GM19239 (cell line): ENCODE measurements around the gene LRRC45.

ENCODE experiments used
- DNase-seq: peaks from one replicate; pipeline ENCODE4 v3.0.0; 2011; ENCODE audit warnings: low spot score; ENCODE audit not compliant: insufficient read length
- FAIRE-seq: peaks from 2 replicates; lab custom pipeline; 2011; peaks lifted over from hg19 to GRCh38; lab: Jason Lieb, UNC

Gene LRRC45

DNA sequence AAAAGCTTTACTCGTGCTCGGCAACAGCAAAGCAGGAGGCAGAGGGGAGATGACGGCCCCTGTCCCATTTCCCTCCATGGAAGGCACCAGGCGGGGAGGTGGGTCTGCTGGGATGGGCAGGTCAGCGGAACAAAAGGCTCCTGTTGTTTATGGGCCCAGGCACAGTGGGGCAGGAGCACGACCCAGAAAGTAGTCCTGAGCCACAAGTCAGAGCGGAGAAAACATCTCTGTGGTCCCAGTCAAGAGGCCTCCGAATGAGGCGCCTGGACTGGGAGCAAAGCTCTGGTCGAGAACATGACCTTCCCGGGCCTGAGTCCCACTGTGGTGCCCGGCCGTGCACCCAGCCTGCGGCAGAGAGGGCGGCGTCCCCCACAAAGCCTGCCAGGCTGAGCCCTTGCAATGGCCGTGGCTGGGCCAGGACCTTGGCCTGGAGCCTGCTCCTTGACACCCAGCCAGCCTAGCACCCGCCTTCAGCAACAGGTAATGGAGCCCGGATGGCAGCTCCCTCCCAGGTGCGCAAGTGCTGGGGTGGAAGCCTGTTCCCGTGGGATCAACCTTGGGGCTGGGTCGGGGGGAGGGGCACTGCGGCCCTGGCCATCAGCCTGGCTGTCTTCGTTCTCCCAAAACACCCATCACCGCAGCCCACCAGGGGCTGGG, 24.9 kb downstream of the LRRC45 start:
- FAIRE-seq, result no peak
- no peak for DNase-seq

DNA sequence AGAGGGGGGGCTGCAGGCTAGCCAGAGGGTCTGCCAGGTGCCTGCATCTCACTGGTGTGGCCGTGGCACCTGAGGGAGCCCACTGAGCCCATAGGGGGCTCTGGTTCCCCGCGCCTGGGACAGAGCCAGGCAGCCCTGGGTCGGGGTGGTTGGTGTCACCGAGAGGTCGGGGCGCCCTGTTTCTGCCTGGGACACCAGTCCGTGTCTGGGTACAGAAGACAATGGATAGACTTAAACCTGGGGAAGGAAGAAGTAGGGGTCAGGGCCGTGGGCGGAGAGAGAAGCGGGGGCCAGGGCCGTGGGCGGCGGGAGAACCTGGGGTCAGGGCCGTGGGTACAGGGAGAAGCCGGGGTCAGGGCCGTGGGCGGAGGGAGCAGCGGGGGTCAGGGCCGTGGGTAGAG, 25.5 kb downstream of the LRRC45 start:
- FAIRE-seq (no peak), DNase-seq (no peak)

DNA sequence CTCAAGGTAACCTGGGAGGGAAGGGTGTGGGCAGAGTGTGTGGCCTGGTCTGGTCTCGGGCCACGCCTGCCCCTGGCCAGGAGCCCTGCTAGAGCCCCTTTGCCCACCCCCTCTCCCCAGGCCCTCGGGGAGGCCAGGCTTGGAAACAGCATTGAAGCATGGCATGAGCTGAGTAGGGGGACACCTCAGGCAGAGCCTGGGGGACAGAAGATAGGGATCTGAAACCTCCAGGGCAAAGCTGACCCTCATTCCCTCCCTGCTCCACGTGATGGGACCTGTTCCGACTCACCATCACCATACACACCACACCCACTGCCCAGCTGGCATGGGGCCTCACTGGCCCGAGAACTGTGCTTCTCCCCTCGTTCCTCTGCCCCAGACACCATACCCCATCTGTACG, 26.0 kb downstream of the LRRC45 start:
- DNase-seq (no peak), FAIRE-seq (no peak)

DNA sequence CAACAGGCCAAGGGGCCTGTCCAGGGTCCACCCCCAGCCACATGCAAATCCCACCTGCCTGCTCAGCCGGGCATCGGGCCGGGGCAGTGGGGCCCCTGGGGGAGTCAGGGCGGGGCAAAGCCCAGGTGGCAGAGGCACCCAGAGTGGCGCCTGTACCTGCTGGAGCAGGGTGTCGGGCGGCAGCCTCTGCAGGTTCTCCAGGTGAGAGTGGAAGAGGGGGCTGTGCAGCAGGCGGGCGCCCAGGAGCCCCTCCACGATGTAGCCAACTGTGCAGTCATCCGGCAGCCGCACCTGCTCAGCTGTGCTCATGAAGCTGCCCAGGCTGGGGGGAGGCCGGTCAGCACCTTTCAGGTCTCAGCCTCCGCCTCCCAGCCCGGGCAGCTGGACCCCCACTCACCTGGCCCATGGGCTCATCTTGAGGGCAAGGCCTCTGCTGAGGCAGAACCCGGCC, 26.4 kb downstream of the LRRC45 start:
- FAIRE-seq (no peak), DNase-seq (no peak)

DNA sequence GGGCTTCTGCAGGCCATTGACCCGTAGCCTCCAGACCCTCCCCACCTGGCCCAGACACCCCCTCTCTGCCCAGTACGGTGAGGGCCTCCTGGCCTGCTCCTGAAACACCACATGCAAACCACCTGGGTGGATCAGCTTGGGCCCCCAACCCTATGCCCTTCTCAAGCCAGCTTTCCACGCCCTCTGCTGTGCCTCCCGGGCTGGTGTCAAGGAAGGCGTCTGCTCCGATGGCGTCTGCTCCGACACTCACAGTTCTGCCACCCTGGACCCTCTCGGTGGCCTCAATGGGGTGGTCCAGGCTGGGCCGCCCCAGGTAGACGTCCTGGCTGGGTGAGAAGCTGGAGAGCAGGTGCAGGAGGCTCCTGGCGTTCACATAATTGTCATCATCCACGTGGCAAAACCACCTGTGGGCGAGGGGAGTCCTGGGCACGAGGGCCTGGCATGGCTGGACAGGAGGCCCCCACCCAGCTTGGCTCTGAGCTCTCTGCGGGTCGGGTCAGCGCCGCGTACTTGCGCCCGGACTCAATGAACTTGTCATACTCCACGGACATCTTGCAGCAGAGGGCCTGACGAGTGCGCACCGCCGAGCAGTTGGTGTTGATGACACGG, 27.2 kb downstream of the LRRC45 start:
- FAIRE-seq (no peak), DNase-seq (no peak)

DNA sequence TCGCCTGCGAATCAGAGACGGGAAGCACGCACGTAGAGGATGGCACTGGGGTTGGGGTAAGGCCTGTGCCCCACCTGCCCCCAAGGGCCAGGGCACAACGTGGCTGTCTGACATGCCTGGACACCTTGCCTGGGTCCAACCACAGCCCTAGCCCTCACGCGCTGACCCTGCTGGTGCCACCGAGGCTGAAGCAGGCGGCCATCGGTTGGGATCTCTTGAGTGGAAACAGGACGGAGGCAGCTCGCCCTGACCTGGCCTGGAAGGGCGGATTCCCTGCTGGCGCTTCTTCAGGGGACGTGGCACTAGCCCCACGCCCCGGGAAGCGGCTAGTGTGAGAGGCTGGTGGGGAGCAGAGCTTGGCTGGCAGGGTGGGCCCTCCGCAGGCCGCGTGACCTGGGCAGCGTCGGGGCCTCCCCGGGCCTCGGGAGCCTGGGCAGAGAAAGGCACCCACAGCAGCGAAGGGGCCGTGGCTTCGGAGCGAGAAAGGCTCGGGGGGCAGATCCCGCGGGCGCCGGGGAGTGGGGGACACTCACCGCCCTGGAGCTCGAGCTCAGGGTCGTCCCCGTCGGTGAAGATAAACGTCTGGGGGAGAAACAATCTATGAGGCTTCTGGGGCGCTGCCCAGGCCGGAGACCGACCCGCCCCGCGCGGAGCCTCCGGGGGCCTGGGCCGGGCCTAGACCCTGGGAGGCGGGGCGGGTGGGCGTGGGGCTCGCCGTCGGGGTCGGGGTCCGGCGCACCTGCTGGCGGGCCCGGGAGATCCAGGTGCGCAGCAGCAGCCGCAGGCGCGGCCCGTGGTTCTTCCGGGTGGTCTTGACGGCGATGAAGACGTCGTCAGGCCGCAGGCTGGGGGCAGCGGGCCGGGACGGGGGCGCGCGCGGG, 27.9 kb downstream of the LRRC45 start:
- DNase-seq (no peak), FAIRE-seq (no peak)

DNA sequence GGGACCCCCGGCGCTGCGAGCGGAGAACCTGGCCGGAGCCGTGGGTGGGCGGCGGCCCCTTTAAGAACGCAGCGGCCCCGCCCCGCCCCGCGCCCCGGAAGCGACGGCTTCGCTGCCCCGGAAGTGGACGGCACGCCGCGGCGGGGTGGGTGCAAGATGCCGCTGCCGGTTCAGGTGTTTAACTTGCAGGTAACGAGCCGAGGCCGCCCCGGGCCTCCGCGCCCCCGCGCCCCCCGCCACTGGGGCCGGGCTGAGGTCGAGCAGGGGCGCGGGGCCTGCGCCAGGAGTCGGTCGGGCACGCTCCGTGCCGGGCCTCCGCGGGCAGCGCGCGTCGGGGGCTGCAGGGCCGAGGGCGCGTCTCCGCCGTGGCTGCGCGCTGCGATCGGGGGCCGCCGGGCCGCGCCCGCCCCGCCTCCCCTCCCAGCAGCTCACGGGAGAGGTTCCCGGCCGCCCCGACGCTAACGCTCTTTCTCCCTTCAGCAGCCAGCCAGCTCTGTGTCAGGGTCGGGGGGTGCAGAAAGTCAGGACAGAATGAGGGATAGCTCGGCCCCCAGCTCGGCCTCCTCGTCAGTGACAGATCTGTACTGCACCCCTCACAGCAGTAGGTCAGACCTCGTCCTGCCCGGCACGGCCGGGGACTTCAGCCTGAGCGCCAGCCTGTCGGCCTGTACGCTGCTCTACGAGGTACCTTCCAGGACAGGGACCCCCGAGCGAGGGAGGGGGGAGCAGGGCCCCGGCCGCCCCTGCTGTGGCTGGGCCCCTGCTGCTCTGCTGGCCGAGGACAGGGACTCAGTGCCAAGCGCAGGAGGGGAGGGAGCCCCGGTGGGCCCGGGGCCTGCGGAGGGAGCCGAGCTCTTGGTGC, 28.9 kb downstream of the LRRC45 start, which contains the start of the genes GPS1 and RFNG:
TSS of gene GPS1 (plus strand) at position 123 of the 862 bp plus-strand sequence. CDS start at position 157, 34 bp downstream.
TSS of gene RFNG (minus strand) at position 36 of the 862 bp plus-strand sequence. CDS start 45 bp downstream, outside the sequence.
- peak; percentile 61 for FAIRE-seq
- peak; percentile 100 for DNase-seq

DNA sequence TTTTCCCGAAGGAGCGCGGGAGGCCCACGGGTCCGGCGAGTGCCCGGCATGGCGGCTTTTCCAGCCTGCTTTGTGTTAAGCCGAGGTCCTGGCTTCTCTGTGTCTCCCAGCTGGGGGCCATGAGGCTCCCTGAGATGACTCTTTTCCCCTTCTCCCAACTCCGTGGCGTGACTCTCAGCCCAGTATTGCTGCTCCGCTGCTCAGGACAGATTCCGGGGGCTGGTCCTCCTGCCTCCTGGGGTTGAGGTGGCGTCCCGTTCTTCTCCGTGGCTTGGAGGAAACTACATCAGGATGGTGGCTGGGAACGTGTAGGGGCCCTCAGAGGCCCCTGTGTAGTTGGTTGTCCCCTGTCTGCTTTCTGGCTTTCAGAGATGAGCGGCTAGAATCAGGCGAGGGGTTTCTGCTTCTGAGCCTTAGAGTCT, 29.5 kb downstream of the LRRC45 start:
- FAIRE-seq, result no peak
- DNase-seq, result no peak

DNA sequence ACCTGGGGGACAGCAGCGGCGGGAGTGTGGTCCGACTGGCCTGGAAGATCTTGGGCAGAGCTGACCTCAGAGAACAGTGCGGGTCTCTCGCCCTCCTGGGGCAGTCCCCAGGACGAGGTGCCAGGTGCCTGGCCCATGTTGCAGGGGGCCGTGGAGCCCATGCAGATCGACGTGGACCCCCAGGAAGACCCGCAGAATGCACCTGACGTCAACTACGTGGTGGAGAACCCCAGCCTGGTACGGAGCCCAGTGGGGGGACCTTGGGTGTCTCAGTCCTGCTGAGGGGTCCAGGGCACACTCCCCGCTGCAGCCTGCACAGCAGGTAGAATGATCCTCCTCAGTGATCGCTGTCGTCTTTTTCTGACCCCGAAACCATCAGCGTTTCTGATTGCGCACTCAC, 30.0 kb downstream of the LRRC45 start:
- no peak for DNase-seq
- FAIRE-seq, result no peak

DNA sequence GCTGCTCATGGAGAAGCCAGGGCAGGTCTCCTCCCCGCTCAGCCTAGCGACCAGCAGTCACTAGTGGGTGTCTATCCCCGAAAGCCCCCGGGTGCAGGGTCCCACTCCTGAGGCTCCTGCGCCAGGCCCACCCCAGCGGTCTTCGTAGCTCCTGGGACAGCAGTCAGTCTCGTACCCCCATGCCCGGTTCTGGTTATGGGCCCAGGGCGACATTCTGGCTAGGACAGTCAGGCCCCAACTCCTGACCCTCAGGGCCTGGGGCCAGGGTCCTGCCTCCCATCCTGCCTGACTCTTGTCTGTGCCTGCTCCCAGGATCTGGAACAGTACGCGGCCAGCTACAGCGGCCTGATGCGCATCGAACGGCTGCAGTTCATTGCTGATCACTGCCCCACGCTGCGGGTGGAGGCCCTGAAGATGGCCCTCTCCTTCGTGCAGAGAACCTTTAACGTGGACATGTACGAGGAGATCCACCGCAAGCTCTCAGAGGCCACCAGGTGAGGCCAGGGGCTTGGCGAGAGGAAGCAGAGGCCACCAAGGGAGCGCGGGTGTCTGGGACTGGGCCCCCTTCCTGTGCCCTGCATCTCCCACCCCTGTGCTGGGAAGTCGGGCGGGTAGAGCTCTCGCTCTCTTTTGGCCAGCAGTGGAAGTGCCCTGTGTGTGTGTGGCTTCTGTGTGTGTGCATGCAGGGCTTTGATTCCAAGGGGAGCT, 30.6 kb downstream of the LRRC45 start:
- FAIRE-seq, result no peak
- no peak for DNase-seq

DNA sequence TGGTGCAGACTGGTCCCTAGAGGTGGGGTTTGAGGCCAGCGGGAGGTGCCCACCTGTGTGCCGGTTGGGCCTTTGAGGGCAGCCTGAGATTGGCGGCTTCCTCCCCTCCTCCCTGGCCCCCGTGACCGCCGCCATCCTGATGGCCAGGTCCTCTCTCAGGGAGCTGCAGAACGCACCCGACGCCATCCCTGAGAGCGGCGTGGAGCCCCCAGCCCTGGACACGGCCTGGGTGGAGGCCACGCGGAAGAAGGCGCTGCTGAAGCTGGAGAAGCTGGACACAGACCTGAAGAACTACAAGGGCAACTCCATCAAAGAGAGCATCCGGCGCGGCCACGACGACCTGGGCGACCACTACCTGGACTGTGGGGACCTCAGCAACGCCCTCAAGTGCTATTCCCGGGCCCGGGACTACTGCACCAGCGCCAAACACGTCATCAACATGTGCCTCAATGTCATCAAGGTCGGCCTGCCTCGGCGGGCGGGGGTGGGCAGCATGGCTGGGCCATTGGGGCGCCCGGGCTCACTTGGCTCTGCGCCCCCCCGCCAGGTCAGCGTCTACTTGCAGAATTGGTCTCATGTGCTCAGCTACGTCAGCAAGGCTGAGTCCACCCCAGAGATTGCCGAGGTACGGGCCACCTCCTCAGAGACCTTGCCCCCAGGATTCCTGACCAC, 31.4 kb downstream of the LRRC45 start:
- FAIRE-seq, result no peak
- DNase-seq, result no peak

DNA sequence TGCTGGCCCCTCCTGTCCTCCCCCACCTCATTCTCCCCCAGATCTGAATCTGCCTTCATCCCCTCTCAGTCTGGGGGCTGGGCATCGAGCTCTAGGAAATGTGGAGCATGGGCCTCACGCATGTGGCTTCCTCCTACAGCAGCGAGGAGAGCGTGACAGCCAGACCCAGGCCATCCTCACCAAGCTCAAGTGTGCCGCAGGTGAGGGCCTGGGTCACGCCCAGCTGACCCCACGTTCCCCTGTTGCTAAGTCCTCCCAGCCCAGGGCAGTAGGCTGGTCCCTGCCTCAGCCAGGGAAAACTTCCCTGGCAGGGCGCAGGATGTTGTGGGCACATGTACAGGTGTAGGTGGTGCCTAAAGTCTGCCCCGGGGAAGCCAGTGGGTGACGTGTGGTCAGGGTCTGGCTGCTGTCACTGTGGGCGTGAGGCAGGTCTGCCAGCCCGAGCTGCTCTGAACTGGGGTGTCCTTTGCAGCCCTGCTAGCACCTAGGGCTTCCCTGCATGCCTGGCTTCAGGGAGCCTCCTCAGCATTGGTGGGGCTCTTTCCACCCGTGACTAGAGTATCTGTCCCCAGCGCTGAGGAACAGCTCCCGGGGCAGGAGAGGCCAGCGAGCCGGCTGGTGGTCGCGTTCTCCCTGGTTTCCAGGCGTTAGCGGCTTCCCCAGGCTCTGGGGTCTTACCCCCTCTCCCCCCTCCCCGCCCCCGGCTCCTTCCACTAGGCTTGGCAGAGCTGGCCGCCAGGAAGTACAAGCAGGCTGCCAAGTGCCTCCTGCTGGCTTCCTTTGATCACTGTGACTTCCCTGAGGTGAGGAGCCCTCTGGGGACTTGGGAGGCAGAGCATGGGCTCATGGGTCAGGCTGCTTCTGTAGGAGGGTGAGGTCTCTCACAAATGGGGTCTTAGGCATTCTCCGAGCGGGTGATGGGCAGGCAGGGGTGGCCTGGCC, 32.2 kb downstream of the LRRC45 start:
- DNase-seq (no peak), FAIRE-seq (no peak)

DNA sequence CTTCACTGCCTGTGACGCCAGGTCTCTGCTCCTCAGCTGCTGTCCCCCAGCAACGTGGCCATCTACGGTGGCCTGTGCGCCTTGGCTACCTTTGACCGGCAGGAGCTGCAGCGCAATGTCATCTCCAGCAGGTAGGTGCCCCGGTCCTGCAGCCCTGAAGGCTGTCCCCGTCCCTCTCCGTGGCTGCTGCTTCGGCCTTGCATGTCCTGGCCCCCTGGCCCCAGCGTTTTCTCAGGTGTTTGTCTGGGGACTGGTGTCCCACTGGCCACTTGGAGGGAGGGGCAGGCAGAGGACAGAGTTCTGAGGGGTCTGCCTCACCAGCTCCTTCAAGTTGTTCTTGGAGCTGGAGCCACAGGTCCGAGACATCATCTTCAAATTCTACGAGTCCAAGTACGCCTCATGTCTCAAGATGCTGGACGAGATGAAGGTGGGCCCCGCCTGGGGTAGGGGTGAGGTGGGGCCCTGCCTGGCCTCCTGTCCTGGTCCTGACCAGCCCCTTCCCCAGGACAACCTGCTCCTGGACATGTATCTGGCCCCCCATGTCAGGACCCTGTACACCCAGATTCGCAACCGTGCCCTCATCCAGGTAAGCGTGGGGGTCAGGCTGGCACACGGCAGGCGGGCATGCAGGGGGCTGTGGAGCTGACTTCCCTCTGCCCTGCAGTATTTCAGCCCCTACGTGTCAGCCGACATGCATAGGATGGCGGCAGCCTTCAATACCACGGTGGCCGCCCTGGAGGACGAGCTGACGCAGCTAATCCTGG, 33.0 kb downstream of the LRRC45 start:
- FAIRE-seq (no peak), DNase-seq (no peak)

DNA sequence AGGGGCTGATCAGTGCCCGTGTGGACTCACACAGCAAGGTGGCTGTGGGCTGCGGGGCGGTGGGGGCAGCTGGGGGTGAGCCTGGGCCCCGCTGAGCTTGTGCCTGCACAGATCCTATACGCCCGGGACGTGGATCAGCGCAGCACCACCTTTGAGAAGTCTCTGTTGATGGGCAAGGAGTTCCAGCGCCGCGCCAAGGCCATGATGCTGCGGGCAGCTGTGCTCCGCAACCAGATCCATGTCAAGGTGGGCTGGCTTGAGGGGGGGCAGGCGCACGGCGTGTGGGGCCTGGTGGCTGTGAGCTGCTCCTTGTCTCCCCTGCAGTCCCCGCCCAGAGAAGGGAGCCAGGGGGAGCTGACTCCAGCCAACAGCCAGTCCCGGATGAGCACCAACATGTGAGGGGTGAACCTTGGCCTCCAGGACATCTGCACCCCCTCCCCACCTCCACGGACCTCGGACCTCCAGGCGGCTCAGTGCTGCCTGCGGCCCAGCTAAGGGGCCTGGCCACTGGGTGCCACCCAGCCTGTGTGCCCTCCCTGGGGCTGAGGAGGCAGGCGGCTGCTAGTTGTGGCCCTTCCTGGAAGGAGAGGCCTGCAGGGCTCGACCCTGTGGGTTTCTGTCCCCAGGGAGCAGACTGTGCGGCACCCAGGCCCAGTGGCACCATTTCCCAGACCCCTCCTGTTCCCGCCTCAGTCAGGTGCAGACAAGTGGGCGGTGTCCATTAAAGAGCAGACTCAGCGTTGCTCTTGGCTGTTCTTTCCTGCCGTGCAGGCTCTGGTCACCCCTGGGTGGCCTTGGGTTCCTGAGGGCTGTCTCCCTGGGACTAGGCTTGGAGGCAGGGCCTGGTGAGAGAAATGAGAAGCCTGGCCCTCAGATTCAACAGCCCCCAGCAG, 33.9 kb downstream of the LRRC45 start:
- FAIRE-seq (no peak), DNase-seq (no peak)

DNA sequence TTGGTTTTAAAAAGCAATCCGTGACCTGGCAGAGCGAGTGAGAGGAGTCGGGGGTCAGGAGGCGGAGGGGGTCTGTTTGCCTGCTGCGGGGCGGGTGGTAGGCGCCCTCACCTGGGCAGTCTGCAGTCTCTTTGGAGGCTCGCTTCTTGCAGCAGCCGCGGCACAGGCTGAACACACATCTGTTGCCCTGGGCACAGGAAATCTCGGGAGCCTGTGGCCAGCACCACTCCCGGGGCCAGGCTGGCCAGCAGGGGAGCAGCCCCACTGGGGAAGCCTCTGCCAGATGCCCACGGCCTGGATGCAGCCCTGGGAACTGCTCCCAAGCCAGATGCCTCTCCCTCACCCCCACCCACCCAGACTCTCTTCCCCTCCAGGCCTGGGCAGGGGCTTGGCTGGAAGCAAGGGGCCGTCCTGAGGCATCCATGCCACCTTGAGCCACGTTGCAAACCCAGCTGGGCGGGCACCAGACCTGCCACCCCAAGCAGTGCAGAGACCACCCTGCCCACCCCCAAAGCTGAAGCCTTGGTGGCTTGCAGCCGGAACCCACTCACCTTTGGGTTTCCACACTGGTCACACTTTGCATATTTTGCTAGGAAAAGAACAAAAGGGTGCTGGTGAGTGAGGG, 35.2 kb downstream of the LRRC45 start:
- no peak for FAIRE-seq
- no peak for DNase-seq

DNA sequence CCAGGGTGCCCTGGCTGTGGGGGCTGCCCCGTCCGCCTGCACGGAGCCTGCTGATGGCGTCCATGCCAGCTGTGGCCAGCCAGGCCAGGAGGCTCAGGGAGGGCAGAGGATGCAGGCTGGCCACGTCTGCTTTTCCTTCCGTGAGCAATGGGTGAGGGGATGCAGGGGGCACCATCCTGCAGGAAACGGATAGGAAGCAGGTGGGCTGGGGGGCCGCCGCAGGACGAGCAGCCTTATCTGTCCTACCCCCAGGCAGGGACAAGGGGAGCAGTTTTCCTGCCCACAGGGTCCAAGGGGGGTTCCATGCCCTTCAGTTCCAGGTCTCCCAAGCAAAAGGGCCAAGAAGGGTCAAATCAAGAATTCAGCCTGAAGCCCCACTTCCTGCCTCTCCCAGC, 35.7 kb downstream of the LRRC45 start:
- FAIRE-seq, result no peak
- DNase-seq, result no peak
